ENCODE results near the gene ZDHHC5.

DNA sequence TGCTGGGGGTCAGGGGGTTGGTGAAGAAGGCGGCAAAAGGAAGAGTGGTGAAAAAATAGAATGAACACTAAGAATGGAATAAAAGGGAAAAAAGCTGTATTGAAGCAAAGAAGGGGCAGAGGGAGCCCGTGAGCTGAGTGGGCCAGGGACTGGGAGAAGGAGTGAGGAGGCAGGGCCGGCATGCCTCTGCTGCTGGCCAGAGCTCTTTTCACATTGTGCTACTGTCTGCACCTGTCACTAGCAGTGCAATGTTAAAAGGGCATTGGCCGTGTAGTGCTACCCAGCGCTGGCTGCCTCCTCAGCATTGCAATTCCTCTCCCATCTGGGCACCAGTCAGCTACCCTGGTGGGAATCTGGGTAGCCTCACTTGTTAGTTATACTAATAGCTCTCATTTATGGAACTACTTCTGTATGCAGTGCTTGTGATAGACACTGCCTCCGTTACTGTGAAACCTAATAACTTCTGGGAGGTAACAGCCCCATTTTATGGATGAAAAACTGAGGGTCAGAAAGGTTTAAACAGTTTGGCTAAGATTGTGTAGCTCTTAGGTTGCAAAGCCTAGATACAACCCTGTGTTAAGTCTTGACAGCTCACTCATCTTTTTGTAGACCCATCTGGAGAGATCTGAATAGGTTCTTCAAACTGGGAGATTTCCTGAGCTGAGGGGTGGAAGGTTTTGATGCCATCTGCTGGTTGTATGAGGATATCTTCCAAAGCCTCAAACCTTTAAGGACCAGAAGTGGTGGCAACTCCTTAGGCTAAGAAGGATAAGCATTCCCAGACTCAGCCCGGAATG, 26.7 kb upstream of the ZDHHC5 start:
- TF ChIP-seq CTCF (IDR thresholded peaks at IDR 0.05; ENCODE audit: low read depth, low read length) (peak; percentile 87), MYC (IDR thresholded peaks at IDR 0.05; ENCODE audit: low read depth, low read length) (0 out of 2 replicates have a peak, but pooled peaks have one; percentile 23)
